ENCODE measurements around the gene TEX264.

TEX264 gene

DNA sequence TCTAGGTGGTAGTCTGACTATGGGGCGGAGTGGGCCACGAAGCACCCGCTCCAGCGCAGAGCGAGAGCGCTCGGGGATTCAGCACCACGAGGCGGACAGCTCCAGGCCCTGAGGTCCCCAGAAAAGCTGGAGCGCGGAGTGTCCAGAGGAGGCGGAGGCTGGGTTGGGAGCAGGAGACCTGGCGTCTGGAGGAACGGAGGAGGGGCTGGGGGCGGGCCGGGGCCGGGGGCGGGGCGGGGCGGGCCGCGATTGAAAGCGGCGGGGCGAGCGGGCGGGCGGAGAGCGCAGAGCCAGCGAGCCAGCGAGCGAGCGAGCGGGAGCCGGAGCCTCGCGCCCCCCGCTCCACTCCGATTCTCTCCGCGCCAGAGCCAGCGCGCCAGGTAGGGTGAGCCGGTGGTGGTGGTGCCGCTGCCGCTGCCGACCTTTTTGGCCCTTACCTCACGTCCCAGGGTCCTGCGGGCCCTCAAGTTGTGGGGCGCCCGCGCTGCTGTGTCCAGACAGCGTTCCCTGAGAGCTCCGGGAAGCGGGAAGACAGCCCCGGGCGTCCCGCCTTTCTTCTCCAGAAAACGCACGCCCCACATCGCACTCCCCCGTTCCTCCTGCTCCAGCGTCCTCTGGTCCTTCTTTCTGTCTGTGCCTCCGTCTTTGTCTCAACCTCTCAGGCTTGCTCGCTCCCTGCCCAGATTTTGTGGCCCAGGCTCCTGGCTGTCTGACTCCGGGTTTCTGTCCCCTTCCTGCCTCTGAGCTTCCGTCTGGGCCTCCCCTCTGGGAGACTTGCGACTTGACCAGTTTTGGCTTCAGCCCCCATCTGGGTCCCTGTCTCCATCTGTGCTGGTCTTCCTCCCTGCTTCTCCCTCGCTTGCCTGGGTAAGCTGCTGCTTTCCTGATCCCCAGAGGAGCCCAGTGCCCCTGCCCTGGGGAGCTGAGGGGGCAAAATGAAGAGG lies 36.0 kb downstream of the TEX264 start, which contains the start of gene GRM2:
TSS of gene GRM2 (plus strand) at position 281 of the 944 bp plus-strand sequence. CDS start 1,916 bp downstream, outside the sequence.
- Histone ChIP-seq H3K36me3 (ENCODE audit: control insufficient read depth, insufficient read depth, low read length) (no peaks in the 10 kb centered on the region), H3K27me3 (ENCODE audit: control insufficient read depth, insufficient read depth, low read length, poor library complexity, severe bottlenecking) (peaks cover 25% of the 10 kb centered on the region), H3K9me3 (ENCODE audit: control insufficient read depth, low read length) (no peaks in the 10 kb centered on the region), H3K27ac (ENCODE audit: insufficient read depth, low read depth, low read length, poor library complexity, severe bottlenecking) (no peak within 1 kb of the TSS), H3K4me3 (ENCODE audit: insufficient read depth, low read depth, low read length) (peak within 1 kb of the TSS; percentile 37), H3K4me1 (ENCODE audit: control insufficient read depth, insufficient read depth, low read length) (peaks cover 30% of the 10 kb centered on the region)
- whole genome bisulfite sequencing, 2 experiments, result 1% methylated on average over 69 of the region's 69 CpGs

DNA sequence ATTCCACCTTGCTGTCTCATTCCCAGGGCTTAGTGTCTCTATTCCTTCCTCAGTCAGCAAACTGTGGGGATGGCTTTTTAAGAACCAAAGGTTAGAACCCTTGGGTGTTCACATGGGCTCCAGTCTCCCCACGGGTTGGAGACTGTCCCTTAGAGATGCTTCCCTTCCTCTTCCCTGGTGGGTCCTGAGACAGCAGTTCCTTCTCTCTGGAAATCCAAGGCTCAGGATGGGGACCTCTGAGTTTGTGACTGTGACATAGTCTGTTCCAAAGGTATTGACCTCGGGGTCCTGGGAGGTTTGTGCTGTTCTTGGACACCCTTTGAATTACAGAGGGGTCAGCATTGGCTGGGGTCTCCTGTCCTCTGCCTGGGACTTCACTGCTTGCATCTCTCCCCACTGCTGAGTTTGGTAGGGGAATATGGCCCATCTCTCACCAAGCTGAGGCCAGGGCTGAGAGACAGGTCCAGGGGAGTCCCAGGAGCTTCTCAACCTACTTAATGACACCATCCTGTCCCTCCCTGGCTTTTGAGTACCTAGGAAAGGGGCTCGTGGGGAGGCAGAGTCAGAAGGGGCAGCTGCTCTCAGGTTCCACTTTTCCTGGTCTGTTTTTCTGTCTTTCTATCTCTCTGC lies 37.3 kb downstream of the TEX264 start:
- Histone ChIP-seq H3K4me3 (ENCODE audit: insufficient read depth, low read depth, low read length) (no peak overlapping the region), H3K4me1 (ENCODE audit: control insufficient read depth, insufficient read depth, low read length) (peaks cover 19% of the 10 kb centered on the region)
- 80 to 83% methylated on average over 3 of the region's 3 CpGs for WGBS, 2 experiments

DNA sequence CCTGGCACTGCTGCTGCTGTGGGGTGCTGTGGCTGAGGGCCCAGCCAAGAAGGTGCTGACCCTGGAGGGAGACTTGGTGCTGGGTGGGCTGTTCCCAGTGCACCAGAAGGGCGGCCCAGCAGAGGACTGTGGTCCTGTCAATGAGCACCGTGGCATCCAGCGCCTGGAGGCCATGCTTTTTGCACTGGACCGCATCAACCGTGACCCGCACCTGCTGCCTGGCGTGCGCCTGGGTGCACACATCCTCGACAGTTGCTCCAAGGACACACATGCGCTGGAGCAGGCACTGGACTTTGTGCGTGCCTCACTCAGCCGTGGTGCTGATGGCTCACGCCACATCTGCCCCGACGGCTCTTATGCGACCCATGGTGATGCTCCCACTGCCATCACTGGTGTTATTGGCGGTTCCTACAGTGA lies 38.0 kb downstream of the TEX264 start:
- peaks cover 25% of the 10 kb centered on the region for H3K27me3 ChIP-seq (ENCODE audit: control insufficient read depth, insufficient read depth, low read length, poor library complexity, severe bottlenecking)
- H3K4me3 ChIP-seq (ENCODE audit: insufficient read depth, low read depth, low read length), result no peak overlapping the region
- 94% methylated on average over 17 of the region's 17 CpGs for WGBS, 2 experiments
- H3K27ac ChIP-seq (ENCODE audit: insufficient read depth, low read depth, low read length, poor library complexity, severe bottlenecking), result no peak overlapping the region
- peaks cover 12% of the 10 kb centered on the region for H3K4me1 ChIP-seq (ENCODE audit: control insufficient read depth, insufficient read depth, low read length)
- no peaks in the 10 kb centered on the region for H3K36me3 ChIP-seq (ENCODE audit: control insufficient read depth, insufficient read depth, low read length)
- no peaks in the 10 kb centered on the region for H3K9me3 ChIP-seq (ENCODE audit: control insufficient read depth, low read length)

More for the DNA sequence above, 37.3 kb downstream of the TEX264 start:
- no peak overlapping the region for H3K27ac ChIP-seq (ENCODE audit: insufficient read depth, low read depth, low read length, poor library complexity, severe bottlenecking)
- no peaks in the 10 kb centered on the region for H3K36me3 ChIP-seq (ENCODE audit: control insufficient read depth, insufficient read depth, low read length)
- peaks cover 25% of the 10 kb centered on the region for H3K27me3 ChIP-seq (ENCODE audit: control insufficient read depth, insufficient read depth, low read length, poor library complexity, severe bottlenecking)
- H3K9me3 ChIP-seq (ENCODE audit: control insufficient read depth, low read length), result no peaks in the 10 kb centered on the region

DNA sequence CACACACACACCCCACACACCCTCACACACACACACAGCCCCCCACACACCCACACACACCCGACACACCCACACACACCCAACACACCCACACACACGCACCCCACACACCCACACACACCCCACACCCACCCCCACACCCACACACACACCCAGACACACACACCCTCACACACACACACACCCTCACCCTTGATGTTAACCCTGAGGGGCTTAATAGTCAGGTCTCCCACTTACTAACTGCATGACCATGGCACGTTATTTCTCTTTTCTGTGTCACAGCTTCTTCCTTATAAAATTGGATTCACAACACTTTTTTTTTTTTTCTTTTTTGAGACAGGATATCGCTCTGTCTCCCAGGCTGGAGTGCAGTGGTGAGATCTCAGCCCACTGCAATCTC lies 38.6 kb downstream of the TEX264 start:
- H3K27me3 ChIP-seq (ENCODE audit: control insufficient read depth, insufficient read depth, low read length, poor library complexity, severe bottlenecking), result peaks cover 25% of the 10 kb centered on the region
- H3K4me1 ChIP-seq (ENCODE audit: control insufficient read depth, insufficient read depth, low read length), result peaks cover 5% of the 10 kb centered on the region
- H3K36me3 ChIP-seq (ENCODE audit: control insufficient read depth, insufficient read depth, low read length), result no peaks in the 10 kb centered on the region
- no peak overlapping the region for H3K4me3 ChIP-seq (ENCODE audit: insufficient read depth, low read depth, low read length)
- no peaks in the 10 kb centered on the region for H3K9me3 ChIP-seq (ENCODE audit: control insufficient read depth, low read length)
- H3K27ac ChIP-seq (ENCODE audit: insufficient read depth, low read depth, low read length, poor library complexity, severe bottlenecking), result no peak overlapping the region
- 93 to 94% methylated on average over 4 of the region's 4 CpGs for WGBS, 2 experiments

DNA sequence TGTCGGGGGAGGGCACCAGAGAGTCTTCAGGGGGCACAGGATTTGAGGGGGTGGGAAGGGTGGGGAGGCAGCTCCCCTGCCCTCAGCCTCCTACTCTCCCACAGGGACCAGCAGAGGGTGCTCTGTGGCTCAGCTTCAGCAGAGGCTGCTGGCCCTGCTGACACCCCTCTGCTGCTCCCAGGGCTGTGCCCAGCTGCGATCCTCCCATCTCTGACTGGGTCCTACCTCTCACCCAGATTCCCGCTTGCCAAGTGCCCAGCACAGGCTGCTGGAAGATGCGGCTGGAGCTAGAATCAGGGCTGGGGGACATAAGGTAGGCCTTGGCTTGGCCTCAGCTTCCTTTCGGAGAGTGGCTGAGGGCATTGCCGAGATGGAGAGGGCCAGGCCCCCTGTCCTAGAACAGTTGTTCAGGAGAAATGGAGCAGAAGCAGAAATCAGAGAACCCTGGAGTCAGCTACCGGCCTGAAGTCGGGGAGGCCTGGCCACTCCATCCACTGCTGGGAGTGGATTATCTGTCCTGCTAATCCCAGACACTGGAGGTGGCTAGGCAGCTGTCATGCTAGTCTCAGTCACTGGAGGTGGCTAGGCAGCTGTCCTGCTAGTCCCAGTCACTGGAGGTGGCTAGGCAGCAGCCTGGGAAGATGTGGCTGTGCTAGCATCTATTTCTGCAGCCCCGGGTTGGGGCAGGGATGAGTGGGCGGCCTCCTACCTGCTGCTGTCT lies 39.7 kb downstream of the TEX264 start:
- Histone ChIP-seq H3K9me3 (ENCODE audit: control insufficient read depth, low read length) (no peaks in the 10 kb centered on the region), H3K4me1 (ENCODE audit: control insufficient read depth, insufficient read depth, low read length) (peaks cover 4% of the 10 kb centered on the region), H3K4me3 (ENCODE audit: insufficient read depth, low read depth, low read length) (no peak overlapping the region), H3K27me3 (ENCODE audit: control insufficient read depth, insufficient read depth, low read length, poor library complexity, severe bottlenecking) (peaks cover 25% of the 10 kb centered on the region), H3K27ac (ENCODE audit: insufficient read depth, low read depth, low read length, poor library complexity, severe bottlenecking) (no peak overlapping the region), H3K36me3 (ENCODE audit: control insufficient read depth, insufficient read depth, low read length) (no peaks in the 10 kb centered on the region)
- 83 to 86% methylated on average over 10 of the region's 10 CpGs for WGBS, 2 experiments

DNA sequence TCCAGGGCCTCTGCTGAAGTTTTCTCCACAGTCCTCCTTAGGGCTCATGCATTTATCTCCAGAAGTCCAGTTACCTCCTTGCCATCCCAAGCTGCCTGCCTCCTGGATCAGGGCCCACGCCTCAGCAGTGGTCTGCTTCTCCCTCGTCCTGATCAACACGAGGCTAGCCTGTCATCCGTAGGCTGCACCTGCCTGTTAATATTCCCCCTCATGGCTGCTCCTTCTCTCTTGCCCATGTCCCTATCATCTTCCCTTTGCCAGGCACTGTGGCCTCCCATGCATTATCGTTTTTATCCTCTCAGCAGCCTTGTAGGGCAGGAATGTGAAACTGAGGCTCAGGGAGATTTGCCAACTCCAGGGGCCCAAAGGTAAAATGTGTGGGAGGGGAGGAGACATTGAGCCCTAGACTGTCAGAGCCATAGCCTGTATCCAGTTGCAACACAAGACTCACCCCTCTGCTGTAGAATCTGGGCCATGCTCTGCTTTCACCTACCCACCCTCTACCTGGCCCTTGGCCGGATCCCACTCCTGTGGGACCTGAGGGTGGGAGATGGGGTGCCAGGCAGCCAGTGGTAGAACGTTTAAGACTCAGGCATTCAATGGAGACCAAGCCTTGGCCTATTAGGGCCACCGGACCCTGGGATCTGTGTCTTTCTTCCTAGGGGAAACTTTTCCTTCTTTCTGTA lies 40.4 kb downstream of the TEX264 start:
- H3K27me3 ChIP-seq (ENCODE audit: control insufficient read depth, insufficient read depth, low read length, poor library complexity, severe bottlenecking), result peaks cover 25% of the 10 kb centered on the region
- H3K4me1 ChIP-seq (ENCODE audit: control insufficient read depth, insufficient read depth, low read length), result peaks cover 4% of the 10 kb centered on the region
- H3K9me3 ChIP-seq (ENCODE audit: control insufficient read depth, low read length), result no peaks in the 10 kb centered on the region
- WGBS, 2 experiments, result 88 to 93% methylated on average over 8 of the region's 8 CpGs
- H3K36me3 ChIP-seq (ENCODE audit: control insufficient read depth, insufficient read depth, low read length), result no peaks in the 10 kb centered on the region
- H3K4me3 ChIP-seq (ENCODE audit: insufficient read depth, low read depth, low read length), result no peak overlapping the region
- no peak overlapping the region for H3K27ac ChIP-seq (ENCODE audit: insufficient read depth, low read depth, low read length, poor library complexity, severe bottlenecking)

DNA sequence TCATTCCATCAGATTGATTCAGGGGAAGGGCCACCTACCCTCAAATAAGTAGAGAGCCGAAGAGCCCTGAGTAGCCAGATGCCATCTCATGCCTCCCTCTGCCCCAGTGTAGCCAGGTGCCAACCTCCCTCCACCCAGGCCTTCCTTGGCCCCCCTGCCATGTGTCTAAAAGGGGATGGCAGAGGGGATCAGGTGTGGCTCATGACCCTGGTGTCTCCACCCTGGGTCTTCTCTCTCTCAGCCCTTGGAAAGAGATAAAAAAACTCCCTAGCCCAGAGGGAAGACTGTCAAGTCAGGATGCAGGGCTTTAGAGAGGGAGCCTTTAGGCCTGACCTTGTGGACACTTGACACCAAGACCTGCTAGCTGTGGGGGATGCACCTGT lies 41.0 kb downstream of the TEX264 start:
- Histone ChIP-seq H3K27me3 (ENCODE audit: control insufficient read depth, insufficient read depth, low read length, poor library complexity, severe bottlenecking) (peaks cover 24% of the 10 kb centered on the region), H3K36me3 (ENCODE audit: control insufficient read depth, insufficient read depth, low read length) (no peaks in the 10 kb centered on the region), H3K27ac (ENCODE audit: insufficient read depth, low read depth, low read length, poor library complexity, severe bottlenecking) (no peak overlapping the region), H3K9me3 (ENCODE audit: control insufficient read depth, low read length) (no peaks in the 10 kb centered on the region), H3K4me3 (ENCODE audit: insufficient read depth, low read depth, low read length) (no peak overlapping the region), H3K4me1 (ENCODE audit: control insufficient read depth, insufficient read depth, low read length) (peaks cover 4% of the 10 kb centered on the region)
- WGBS, 2 experiments, result 91 to 93% methylated on average over 1 of the region's 1 CpG

DNA sequence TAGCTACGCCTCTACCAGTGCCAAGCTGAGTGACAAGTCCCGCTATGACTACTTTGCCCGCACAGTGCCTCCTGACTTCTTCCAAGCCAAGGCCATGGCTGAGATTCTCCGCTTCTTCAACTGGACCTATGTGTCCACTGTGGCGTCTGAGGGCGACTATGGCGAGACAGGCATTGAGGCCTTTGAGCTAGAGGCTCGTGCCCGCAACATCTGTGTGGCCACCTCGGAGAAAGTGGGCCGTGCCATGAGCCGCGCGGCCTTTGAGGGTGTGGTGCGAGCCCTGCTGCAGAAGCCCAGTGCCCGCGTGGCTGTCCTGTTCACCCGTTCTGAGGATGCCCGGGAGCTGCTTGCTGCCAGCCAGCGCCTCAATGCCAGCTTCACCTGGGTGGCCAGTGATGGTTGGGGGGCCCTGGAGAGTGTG lies 41.5 kb downstream of the TEX264 start:
- Histone ChIP-seq H3K4me1 (ENCODE audit: control insufficient read depth, insufficient read depth, low read length) (peaks cover 4% of the 10 kb centered on the region), H3K4me3 (ENCODE audit: insufficient read depth, low read depth, low read length) (no peak overlapping the region), H3K27ac (ENCODE audit: insufficient read depth, low read depth, low read length, poor library complexity, severe bottlenecking) (no peak overlapping the region), H3K27me3 (ENCODE audit: control insufficient read depth, insufficient read depth, low read length, poor library complexity, severe bottlenecking) (peaks cover 19% of the 10 kb centered on the region), H3K36me3 (ENCODE audit: control insufficient read depth, insufficient read depth, low read length) (no peaks in the 10 kb centered on the region), H3K9me3 (ENCODE audit: control insufficient read depth, low read length) (no peaks in the 10 kb centered on the region)
- 94 to 96% methylated on average over 20 of the region's 20 CpGs for WGBS, 2 experiments

DNA sequence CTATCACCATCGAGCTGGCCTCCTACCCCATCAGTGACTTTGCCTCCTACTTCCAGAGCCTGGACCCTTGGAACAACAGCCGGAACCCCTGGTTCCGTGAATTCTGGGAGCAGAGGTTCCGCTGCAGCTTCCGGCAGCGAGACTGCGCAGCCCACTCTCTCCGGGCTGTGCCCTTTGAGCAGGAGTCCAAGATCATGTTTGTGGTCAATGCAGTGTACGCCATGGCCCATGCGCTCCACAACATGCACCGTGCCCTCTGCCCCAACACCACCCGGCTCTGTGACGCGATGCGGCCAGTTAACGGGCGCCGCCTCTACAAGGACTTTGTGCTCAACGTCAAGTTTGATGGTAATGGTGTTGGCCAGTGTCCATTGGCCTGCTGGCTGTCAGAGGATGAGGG lies 41.9 kb downstream of the TEX264 start:
- 96% methylated on average over 19 of the region's 19 CpGs for WGBS, 2 experiments
- Histone ChIP-seq H3K9me3 (ENCODE audit: control insufficient read depth, low read length) (no peaks in the 10 kb centered on the region), H3K27ac (ENCODE audit: insufficient read depth, low read depth, low read length, poor library complexity, severe bottlenecking) (no peak overlapping the region), H3K36me3 (ENCODE audit: control insufficient read depth, insufficient read depth, low read length) (no peaks in the 10 kb centered on the region), H3K4me1 (ENCODE audit: control insufficient read depth, insufficient read depth, low read length) (peaks cover under 1% of the 10 kb centered on the region), H3K4me3 (ENCODE audit: insufficient read depth, low read depth, low read length) (no peak overlapping the region), H3K27me3 (ENCODE audit: control insufficient read depth, insufficient read depth, low read length, poor library complexity, severe bottlenecking) (peaks cover 14% of the 10 kb centered on the region)
